WERI-Rb-1 (cell line): ENCODE results near the gene MPO.

Source experiments
- DNase-seq: peaks from one replicate; pipeline ENCODE4 v3.0.0-alpha.2; 2020
- H3K27ac ChIP-seq: fragments of 250-450 bp; sonication (Bioruptor Pico); 2 replicates; pipeline ENCODE4 v1.5.1; 2020; ENCODE audit warnings: mild to moderate bottlenecking, moderate library complexity
- H3K27me3 ChIP-seq: fragments of 250-450 bp; sonication (Bioruptor Pico); 2 replicates; pipeline ENCODE4 v1.5.1; 2021; ENCODE audit warnings: mild to moderate bottlenecking, low read depth, moderate library complexity; ENCODE audit not compliant: insufficient read depth, severe bottlenecking
- H3K36me3 ChIP-seq: fragments of 250-450 bp; sonication (Bioruptor Pico); 2 replicates; pipeline ENCODE4 v1.5.1; 2020; ENCODE audit warnings: mild to moderate bottlenecking, moderate library complexity
- H3K4me3 ChIP-seq: 2 replicates; pipeline ENCODE4 v1.5.1; 2011; ENCODE audit warnings: low read depth, mild to moderate bottlenecking, control low read depth, low read length
- H3K9me3 ChIP-seq: fragments of 250-450 bp; sonication (Bioruptor Pico); 2 replicates; pipeline ENCODE4 v1.5.1; 2021; ENCODE audit warnings: mild to moderate bottlenecking, moderate library complexity; ENCODE audit not compliant: severe bottlenecking
- TF ChIP-seq, protein P1 (sequence below): IDR thresholded peaks from 2 replicates; pipeline ENCODE4 v1.5.1; 2011; ENCODE audit warnings: low read depth, mild to moderate bottlenecking, control low read depth, inconsistent platforms, low read length

MPO gene

DNA sequence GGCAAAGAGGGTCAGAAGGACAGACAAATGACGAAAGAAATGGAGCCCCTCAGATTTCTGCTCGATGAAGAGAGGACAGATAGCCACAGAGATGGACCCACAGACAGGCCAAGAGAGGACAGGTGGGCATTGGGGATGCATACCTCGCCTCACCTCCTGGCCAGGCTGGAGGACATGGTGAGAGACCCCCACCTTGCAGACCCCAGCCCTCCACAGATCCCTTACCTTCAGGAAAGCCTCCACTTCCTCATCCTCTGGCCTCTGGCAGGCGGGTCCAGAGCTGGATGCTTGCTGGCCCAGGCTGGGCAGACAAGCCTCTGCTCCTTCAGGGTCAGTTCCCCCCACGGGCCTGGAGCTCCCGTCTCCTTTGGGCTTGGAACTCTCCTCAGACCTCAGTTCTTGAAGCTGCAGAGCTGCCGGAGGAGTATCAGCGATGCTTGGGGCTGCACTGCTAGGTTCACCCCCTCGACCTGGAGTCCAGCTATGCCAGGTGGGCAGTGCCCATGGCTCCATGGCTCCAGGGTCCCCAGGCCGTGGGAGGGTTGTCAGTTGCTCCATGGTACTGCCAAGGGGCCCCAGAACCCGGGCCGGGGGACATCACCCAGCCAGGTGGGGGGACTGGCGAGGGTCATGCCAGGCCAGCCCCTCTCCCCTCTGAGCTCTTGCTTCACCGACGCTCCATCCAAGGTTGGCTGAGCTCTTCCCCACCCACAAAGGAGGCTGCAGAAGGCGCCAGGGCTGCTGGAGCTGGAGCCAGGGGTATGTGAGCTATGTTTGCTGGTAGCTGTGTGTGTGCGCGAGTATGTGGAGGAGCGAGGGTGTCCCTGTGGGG, 46.8 kb upstream of the MPO start:
- TF ChIP-seq, protein P1, sequence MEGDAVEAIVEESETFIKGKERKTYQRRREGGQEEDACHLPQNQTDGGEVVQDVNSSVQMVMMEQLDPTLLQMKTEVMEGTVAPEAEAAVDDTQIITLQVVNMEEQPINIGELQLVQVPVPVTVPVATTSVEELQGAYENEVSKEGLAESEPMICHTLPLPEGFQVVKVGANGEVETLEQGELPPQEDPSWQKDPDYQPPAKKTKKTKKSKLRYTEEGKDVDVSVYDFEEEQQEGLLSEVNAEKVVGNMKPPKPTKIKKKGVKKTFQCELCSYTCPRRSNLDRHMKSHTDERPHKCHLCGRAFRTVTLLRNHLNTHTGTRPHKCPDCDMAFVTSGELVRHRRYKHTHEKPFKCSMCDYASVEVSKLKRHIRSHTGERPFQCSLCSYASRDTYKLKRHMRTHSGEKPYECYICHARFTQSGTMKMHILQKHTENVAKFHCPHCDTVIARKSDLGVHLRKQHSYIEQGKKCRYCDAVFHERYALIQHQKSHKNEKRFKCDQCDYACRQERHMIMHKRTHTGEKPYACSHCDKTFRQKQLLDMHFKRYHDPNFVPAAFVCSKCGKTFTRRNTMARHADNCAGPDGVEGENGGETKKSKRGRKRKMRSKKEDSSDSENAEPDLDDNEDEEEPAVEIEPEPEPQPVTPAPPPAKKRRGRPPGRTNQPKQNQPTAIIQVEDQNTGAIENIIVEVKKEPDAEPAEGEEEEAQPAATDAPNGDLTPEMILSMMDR = no peak
- DNase-seq = no peak

DNA sequence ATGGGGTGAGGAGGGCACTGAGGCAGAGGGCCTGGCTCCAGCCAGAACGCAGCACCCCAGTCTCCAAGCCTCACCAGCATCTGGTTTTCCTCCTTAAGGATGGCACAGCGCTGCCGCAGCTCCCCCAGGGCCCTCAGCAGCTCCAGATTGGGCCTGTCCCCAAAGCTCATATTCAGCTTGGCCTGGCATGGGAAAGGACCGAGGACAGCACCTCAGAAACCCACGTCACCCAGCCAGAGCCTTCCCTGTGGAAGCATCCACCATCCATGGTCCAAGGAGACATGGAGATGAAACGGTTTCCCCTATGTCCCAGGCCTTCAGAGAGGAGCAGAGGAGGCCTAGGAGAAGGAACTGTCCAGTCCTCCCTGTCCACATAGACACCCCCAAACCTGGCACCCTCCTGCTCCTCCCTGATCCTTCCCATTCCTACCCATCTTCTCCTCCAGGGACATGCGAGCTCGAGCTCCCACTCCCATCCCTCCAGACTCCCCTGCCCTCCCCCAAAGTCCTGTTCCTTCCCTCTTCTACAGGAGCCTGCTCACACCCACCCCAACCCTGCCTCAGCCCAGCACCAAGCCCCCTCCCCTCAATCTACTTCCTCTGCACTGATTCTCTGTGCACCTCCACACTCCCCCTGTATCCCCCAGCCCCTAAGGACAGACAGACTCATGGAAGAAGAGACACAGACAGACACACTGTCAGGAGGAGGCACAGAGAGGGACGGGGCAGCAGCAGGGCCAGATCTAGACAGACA, 46.1 kb upstream of the MPO start:
- Histone ChIP-seq H3K36me3 (peaks cover 5% of the 10 kb centered on the region), H3K27me3 (no peaks in the 10 kb centered on the region), H3K9me3 (no peaks in the 10 kb centered on the region), H3K27ac (no peak overlapping the region), H3K4me3 (no peak overlapping the region)
- TF ChIP-seq, protein P1 = no peak
- no peak for DNase-seq

More for the DNA sequence above, 46.8 kb upstream of the MPO start:
- H3K36me3 ChIP-seq = no peaks in the 10 kb centered on the region; the same call in 1 of the 2 replicates
- H3K9me3 ChIP-seq = no peaks in the 10 kb centered on the region
- H3K4me3 ChIP-seq = no peak overlapping the region
- no peaks in the 10 kb centered on the region for H3K27me3 ChIP-seq
- no peak overlapping the region for H3K27ac ChIP-seq

DNA sequence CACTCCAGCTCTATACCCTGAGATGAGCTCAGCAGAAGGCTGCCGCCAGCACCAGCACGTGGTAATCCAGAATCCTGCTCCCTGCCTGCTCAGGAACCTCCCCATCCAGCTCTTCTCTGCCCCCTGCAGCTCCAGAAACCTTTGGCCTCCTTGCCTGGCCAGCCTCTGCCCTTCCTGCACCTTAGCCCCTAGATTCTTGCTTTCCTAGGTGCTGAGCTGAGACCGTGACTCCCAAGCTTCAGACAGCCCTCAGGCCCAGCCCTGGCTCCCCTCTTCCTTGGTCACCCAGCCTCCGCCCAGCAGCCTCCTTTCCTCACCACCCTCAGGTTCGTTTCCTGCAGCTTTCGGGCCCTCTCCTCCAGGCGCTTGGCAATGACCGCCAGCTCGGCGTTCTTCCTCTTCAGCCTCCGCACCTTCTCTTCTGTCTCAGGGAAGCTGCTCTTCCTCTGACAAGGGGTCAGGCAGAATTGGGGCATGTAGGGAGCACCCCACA, 45.3 kb upstream of the MPO start:
- Histone ChIP-seq H3K27me3 (no peaks in the 10 kb centered on the region), H3K36me3 (peaks cover 7% of the 10 kb centered on the region), H3K9me3 (no peaks in the 10 kb centered on the region), H3K4me3 (no peak overlapping the region), H3K27ac (peak overlapping the region; percentile 29)
- DNase-seq = peak; percentile 62
- TF ChIP-seq, protein P1 = peak; percentile 43; the same call in 1 of the 2 replicates

DNA sequence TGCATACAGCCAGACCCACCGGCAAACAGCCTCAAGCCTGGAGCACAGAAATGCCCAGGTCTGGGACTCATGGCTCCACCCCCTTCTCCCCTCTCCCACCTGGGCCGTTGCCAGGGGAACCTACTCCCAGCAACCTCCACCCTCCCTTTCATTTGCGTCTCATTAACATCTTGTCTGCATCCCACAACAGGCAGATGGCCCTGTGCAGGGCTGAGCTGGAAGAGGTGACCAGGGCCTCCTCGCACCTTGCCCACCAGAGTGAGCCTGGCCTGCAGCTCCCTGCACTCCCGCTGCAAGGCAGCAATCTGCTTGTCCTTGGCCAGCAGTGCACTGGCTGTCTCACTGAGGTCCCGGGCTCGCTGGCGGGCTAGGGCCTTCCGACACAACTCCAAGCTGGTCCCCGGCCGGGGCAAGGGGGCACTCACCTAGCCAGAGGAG, 44.6 kb upstream of the MPO start:
- peaks cover 9% of the 10 kb centered on the region for H3K36me3 ChIP-seq
- peak overlapping the region; percentile 67 for H3K4me3 ChIP-seq
- H3K27ac ChIP-seq = no peak overlapping the region; the same call in 1 of the 2 replicates
- H3K27me3 ChIP-seq = no peaks in the 10 kb centered on the region
- H3K9me3 ChIP-seq = no peaks in the 10 kb centered on the region
- TF ChIP-seq, protein P1 = 0 out of 2 replicates have a peak, but pooled peaks have one; percentile 23
- DNase-seq = peak; percentile 74

DNA sequence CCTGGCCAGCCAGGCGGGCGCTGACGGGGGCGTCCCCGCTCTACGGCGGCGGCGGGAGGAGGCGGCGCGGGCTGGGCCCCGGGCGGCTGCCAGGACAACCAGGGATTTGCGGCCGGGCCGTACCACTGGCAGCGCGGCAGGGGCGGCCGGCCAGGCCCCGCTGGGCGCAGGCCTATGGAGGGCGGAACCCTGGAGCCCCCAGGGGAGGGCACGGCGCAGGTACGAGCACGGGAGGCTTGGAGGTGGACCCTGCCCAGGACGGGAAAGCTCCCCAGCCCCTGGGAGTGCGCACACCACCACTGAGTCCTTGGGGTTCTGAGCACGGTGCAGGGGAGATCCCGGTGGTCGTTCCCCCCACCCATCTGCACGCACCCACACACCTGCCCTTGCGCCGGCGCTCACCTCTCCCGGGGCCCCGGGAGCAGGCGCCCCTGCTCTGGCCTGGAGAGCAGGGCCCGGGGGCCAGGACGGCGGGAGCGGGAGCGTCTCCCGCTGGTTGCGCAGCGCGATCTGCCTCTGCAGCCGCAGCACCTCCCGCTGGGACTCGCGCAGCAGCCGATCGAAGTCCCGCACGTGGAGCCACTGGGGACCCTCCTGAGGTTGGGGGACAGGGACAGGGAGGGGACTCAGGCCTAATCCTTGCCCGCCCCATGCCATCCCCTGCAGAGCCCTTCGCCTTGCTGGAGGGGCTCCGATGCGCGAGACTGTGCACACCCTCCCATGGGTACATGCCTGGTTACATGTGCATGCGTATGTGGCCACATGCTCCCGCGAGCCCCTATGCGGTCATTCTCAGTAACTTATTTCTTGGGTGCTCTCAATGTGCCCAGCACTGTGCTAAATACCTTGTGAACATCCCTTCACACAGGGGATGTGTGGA, 43.9 kb upstream of the MPO start:
- no peaks in the 10 kb centered on the region for H3K9me3 ChIP-seq
- TF ChIP-seq, protein P1 = peak; percentile 26; the same call in 1 of the 2 replicates
- peaks cover 9% of the 10 kb centered on the region for H3K36me3 ChIP-seq
- H3K4me3 ChIP-seq = peak overlapping the region; percentile 67
- H3K27me3 ChIP-seq = no peaks in the 10 kb centered on the region
- H3K27ac ChIP-seq = peak overlapping the region; percentile 83
- DNase-seq = peak; percentile 81
